Measurements from ENCODE around the gene RPS15.
"Not testable (repeated sequence)": the region's sequence is repeated elsewhere in the genome, so short reads cannot be mapped to it uniquely, and the experiment has no call there.

RPS15 gene

GRCh38 chr19:1437609-1438008 lies 587 bp upstream of the RPS15 start:
- DNase-seq, result no peak

- DNase-seq, result no peak
Observed at GRCh38 chr19:1438933-1439354, 748 bp downstream of the RPS15 start.

- not testable (repeated sequence) for DNase-seq
Observed at GRCh38 chr19:1439525-1440417, 1.6 kb downstream of the RPS15 start.

- DNase-seq, result no peak
Observed at GRCh38 chr19:1440418-1440801, 2.2 kb downstream of the RPS15 start.

GRCh38 chr19:1441022-1441426 lies 2.8 kb downstream of the RPS15 start:
- no peak for DNase-seq

- no peak for DNase-seq
Observed at GRCh38 chr19:1441677-1442438, 3.7 kb downstream of the RPS15 start.

- DNase-seq, result peak; percentile 71
Observed at GRCh38 chr19:1445185-1445931, 7.2 kb downstream of the RPS15 start.

GRCh38 chr19:1445932-1446712 lies 7.9 kb downstream of the RPS15 start:
- DNase-seq, result no peak

- DNase-seq, result no peak
Observed at GRCh38 chr19:1446713-1447481, 8.7 kb downstream of the RPS15 start.

GRCh38 chr19:1447504-1447903 lies 9.3 kb downstream of the RPS15 start:
- no peak for DNase-seq

GRCh38 chr19:1447944-1448343 lies 9.7 kb downstream of the RPS15 start:
- DNase-seq, result no peak

GRCh38 chr19:1449467-1450442 lies 11.6 kb downstream of the RPS15 start, which contains the start of gene APC2:
Gene APC2 (plus strand): TSS chr19:1450121. CDS start chr19:1453002, 2,881 bp downstream.
- DNase-seq, result no peak

- DNase-seq, result no peak
Observed at GRCh38 chr19:1450735-1451731, 12.8 kb downstream of the RPS15 start.

GRCh38 chr19:1451916-1452801 lies 14.0 kb downstream of the RPS15 start:
- DNase-seq, result no peak

GRCh38 chr19:1452802-1453524 lies 14.8 kb downstream of the RPS15 start:
- no peak for DNase-seq

- DNase-seq, result no peak
Observed at GRCh38 chr19:1453525-1454364, 15.5 kb downstream of the RPS15 start.
